Upper lobe of right lung (tissue), 1 donor: ENCODE results near the gene CLSTN3. TPM values are rescaled to one million over a fixed set of nuclear protein-coding genes. Genes with fewer than 3 reads are reported as not detected.

Source experiments
- ATAC-seq: fragments of 200-7000 bp; cut with Tn5 transposase; one replicate; pipeline ENCODE4 v1.9.1; 2020; ENCODE audit warnings: mild to moderate bottlenecking, moderate library complexity
- DNase-seq: peaks from one replicate; pipeline ENCODE4 v3.0.0-alpha.2; 2020
- H3K27ac ChIP-seq: fragments of 200-600 bp; one replicate; pipeline ENCODE4 v1.8.0; 2022
- H3K27me3 ChIP-seq: fragments of 200-600 bp; one replicate; pipeline ENCODE4 v1.8.0; 2022; ENCODE audit warnings: mild to moderate bottlenecking
- H3K36me3 ChIP-seq: fragments of 200-600 bp; one replicate; pipeline ENCODE4 v1.8.0; 2022
- H3K4me1 ChIP-seq: fragments of 200-600 bp; one replicate; pipeline ENCODE4 v1.8.0; 2022
- H3K4me3 ChIP-seq: fragments of 200-600 bp; one replicate; pipeline ENCODE4 v1.8.0; 2022; ENCODE audit warnings: mild to moderate bottlenecking
- H3K9me3 ChIP-seq: fragments of 200-600 bp; one replicate; pipeline ENCODE4 v1.8.0; 2022
- CTCF ChIP-seq: fragments of 200-600 bp; IDR thresholded peaks from one replicate; pipeline ENCODE4 v1.8.0; 2022; ENCODE audit warnings: antibody characterized with exemption
- intact Hi-C: fragments of 100-400 bp; cut with DNase I; formaldehyde crosslinking; loops from one replicate; pipeline ENCODE4 v1.11.0; 2022
- total RNA-seq: library from RNA; stranded (reverse); fragmentation: NEBNext Ultra II Directional; extraction: Animal tissue kit (Norgen Biotek cat#: 25700); gene quantifications from one replicate; pipeline ENCODE4 v1.2.1, GENCODE V29; 2021
- donor health status: DM: no; HTN: yes; CAD: no; lungs with severe emphysema.

CLSTN3 gene
- total RNA-seq, 1 donor from 2014 or later: 48.2 TPM

DNA sequence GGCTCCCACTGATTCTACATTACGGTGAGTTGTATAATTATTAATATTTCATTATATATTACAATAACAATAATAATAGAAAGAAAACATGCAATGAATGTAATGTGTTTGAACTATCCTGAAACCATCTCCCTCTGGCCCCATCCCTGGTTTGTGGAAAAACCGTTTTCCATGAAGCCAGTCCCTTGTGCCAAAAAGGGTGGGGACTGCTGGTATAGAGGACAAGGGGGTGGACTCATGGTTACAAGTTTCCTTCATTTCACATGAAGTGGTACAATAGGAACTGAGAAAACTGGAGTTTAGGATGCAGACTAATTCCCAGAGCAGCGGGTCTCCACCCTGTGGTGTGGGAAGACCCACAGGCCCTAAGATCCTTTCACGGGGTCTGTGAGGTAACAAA is 18.1 kb upstream of the CLSTN3 start:
- H3K27me3 ChIP-seq: no peaks in the 10 kb centered on the region
- H3K9me3 ChIP-seq: no peaks in the 10 kb centered on the region
- DNase-seq: no peak
- intact Hi-C loops: loop anchor here (10.0 kb wide), 1 partner anchor 147 kb away; no protein-coding TSS in a partner anchor
- H3K36me3 ChIP-seq: peaks cover 12% of the 10 kb centered on the region
- H3K4me3 ChIP-seq: no peak overlapping the region
- H3K27ac ChIP-seq: no peak overlapping the region
- no peak for ATAC-seq
- no peak for TF ChIP-seq CTCF
- peaks cover 22% of the 10 kb centered on the region for H3K4me1 ChIP-seq

GRCh38 chr12:7113389-7113871 is 16.7 kb upstream of the CLSTN3 start:
- Histone ChIP-seq H3K9me3 (no peaks in the 10 kb centered on the region), H3K4me1 (peaks cover 20% of the 10 kb centered on the region), H3K27me3 (no peaks in the 10 kb centered on the region), H3K36me3 (peaks cover 16% of the 10 kb centered on the region), H3K27ac (no peak overlapping the region), H3K4me3 (no peak overlapping the region)
- DNase-seq (peak; percentile 52), ATAC-seq (peak; percentile 38)
- intact Hi-C loops: loop anchor here (10.0 kb wide), 1 partner anchor 149 kb away; no protein-coding TSS in a partner anchor
- peak; percentile 89 for TF ChIP-seq CTCF

GRCh38 chr12:7114008-7114407 is 16.2 kb upstream of the CLSTN3 start:
- Histone ChIP-seq H3K27me3 (no peaks in the 10 kb centered on the region), H3K9me3 (no peaks in the 10 kb centered on the region), H3K36me3 (peaks cover 17% of the 10 kb centered on the region), H3K4me1 (peaks cover 20% of the 10 kb centered on the region), H3K4me3 (no peak overlapping the region), H3K27ac (no peak overlapping the region)
- DNase-seq: peak; percentile 29
- no peak for TF ChIP-seq CTCF
- intact Hi-C loops: loop anchor here (10.0 kb wide), 1 partner anchor 149 kb away; no protein-coding TSS in a partner anchor
- no peak for ATAC-seq

DNA sequence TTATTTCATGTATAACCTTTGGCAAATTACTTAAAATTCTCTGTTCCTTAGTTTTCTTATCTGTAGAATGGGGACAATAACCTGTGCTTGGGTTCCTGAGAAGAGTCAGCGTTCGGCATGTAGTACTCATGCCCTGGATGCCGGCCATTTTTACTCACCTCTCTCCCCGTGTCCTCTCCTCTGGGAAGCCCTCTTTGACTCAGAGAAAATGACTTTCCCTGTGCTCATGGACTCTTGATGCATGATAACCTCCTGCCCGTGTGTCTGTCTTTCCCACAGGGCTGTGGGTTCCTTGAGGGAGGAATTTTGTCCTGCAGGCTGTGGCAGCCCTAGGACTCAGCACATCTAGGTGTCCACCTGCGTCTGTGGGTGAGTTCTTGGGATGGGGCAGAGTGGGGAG is 15.3 kb upstream of the CLSTN3 start:
- no peaks in the 10 kb centered on the region for H3K9me3 ChIP-seq
- H3K4me1 ChIP-seq: peaks cover 13% of the 10 kb centered on the region
- no peak for DNase-seq
- H3K27me3 ChIP-seq: no peaks in the 10 kb centered on the region
- H3K4me3 ChIP-seq: no peak overlapping the region
- peaks cover 17% of the 10 kb centered on the region for H3K36me3 ChIP-seq
- TF ChIP-seq CTCF: no peak
- ATAC-seq: no peak
- no peak overlapping the region for H3K27ac ChIP-seq
- intact Hi-C loops: loop anchor here (10.0 kb wide), 1 partner anchor 150 kb away; no protein-coding TSS in a partner anchor

DNA sequence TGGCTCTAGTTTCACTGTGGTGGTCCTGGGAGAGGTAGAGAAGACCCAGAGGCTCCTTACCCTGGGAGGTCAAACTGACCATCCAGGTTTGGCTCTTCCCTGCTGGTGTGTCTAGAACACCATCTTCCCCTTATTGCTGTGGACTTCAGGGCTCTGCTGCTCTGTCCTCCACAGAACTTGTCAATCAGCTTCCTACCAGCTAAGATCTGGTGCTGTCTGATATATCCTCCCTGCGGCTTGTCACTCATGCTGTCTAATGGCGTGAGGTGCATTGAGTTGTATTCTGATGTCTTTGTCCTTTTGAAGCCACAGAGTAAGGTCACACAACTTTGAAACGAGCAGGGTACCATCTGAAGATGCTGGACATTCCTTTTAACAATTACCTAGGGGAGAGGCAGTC is 14.0 kb upstream of the CLSTN3 start:
- H3K27ac ChIP-seq: no peak overlapping the region
- H3K4me3 ChIP-seq: no peak overlapping the region
- DNase-seq: peak; percentile 1
- peaks cover 17% of the 10 kb centered on the region for H3K36me3 ChIP-seq
- intact Hi-C loops: loop anchor here (10.0 kb wide), 1 partner anchor 151 kb away; no protein-coding TSS in a partner anchor
- no peak for ATAC-seq
- H3K4me1 ChIP-seq: peaks cover 11% of the 10 kb centered on the region
- no peaks in the 10 kb centered on the region for H3K9me3 ChIP-seq
- no peaks in the 10 kb centered on the region for H3K27me3 ChIP-seq
- no peak for TF ChIP-seq CTCF
